ENCODE data around the gene ATRIP. TPM values are rescaled to one million over a fixed set of nuclear protein-coding genes. Genes with fewer than 3 reads are reported as not detected.
A peak's percentile ranks its signal among the peaks of the same experiment; 100 is the strongest.

ATRIP gene
- total and polyA plus RNA-seq, 2 of the 8 experiments (the other 6 are each of a cell fraction or from before 2014, with no cell fraction given), result 18.5 to 20.2 TPM

DNA sequence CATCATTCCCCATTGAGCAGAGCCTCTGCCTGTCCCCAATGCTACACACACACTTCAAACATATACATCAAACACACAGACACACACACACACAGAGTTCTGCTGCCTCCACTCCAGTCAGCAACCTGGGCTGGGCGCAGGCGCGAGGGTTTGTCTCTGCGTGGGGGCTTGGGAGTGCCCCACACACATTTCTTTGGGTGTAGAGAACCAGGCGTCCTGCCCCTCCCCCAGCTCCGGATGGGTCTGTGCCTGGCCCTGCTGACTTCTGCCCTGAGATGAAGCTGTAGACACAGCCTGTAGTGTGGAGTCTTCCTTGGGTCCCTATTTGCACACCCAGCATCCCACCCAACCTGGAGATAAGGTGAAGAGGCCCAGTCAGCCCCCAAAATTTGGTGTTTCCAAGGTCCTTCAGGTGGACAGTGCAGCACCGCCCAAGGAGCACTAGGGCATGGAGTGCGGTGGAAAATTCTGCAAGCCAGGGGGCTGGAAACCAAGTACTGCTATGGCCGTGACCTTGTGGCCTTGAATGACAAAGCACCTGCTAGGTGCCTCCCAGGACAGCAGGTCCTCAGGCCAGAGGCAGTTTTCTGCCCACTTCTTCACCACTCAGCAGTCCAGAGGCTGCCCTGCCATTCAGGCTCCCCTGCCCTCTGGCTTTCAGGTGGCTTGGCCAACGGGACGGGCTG, 47.7 kb upstream of the ATRIP start:
- peak in 1 of 2 experiments; percentile 52 for DNase-seq (ENCODE audit: low read depth in 1 of 2, low spot score in 2 of 2)
- Histone ChIP-seq H3K23me2 (ENCODE audit: low read depth, low read length) (peaks cover 2% of the 10 kb centered on the region; the same call in 1 of the 2 replicates), H3K56ac (replicated peaks; ENCODE audit: insufficient read length, low read depth, low read length) (no peak overlapping the region), H3K4ac (replicated peaks; ENCODE audit: insufficient read length, low read depth, low read length) (no peak overlapping the region), H4K91ac (replicated peaks; ENCODE audit: insufficient read length, low read length) (no peak overlapping the region), H2BK15ac (ENCODE audit: low read length) (no peak overlapping the region), H3K9ac (replicated peaks in 1 of 4; ENCODE audit: extremely low read depth in 1 of 4, low read depth in 3 of 4, low read length in 3 of 4) (no peak overlapping the region), H3K9me3 (ENCODE audit: insufficient read depth in 2 of 2, low read depth in 1 of 2, low read length in 1 of 2) (no peaks in the 10 kb centered on the region), H4K20me1 (replicated peaks in 1 of 2; ENCODE audit: control insufficient read depth in 1 of 2, insufficient read depth in 2 of 2, low read length in 2 of 2) (peaks cover 2 to 6% of the 10 kb centered on the region in 2 experiments), H3K4me3 (ENCODE audit: extremely low read depth in 1 of 4, insufficient read depth in 2 of 4, low read depth in 3 of 4, low read length in 4 of 4) (no peak overlapping the region), H2BK20ac (ENCODE audit: low read length) (no peak overlapping the region), H3K4me1 (replicated peaks in 1 of 4; ENCODE audit: control insufficient read depth in 3 of 4, insufficient read depth in 4 of 4, low read length in 3 of 4) (peaks cover 0 to 7% (median 4%) of the 10 kb centered on the region in 4 experiments; a peak in 3 of 7 replicates), H3K79me1 (ENCODE audit: low read depth, low read length) (no peaks in the 10 kb centered on the region; the same call in 1 of the 2 replicates), H3K18ac (ENCODE audit: extremely low read depth, low read length) (no peak overlapping the region), H2BK5ac (ENCODE audit: low read depth, low read length) (no peak overlapping the region), H4K5ac (ENCODE audit: insufficient read length, low read depth, low read length) (no peak overlapping the region), H3K27ac (ENCODE audit: low read depth, low read length) (no peak overlapping the region), H3K27me3 (replicated peaks in 1 of 4; ENCODE audit: control insufficient read depth in 3 of 4, extremely low read depth in 1 of 4, insufficient read depth in 3 of 4, low read length in 3 of 4) (no peaks in the 10 kb centered on the region), H3K23ac (ENCODE audit: insufficient read length) (no peak overlapping the region), H3K4me2 (ENCODE audit: insufficient read depth in 1 of 2, low read depth in 2 of 2, low read length in 2 of 2) (no peak overlapping the region), H3K36me3 (ENCODE audit: control insufficient read depth in 2 of 4, insufficient read depth in 4 of 4, low read length in 3 of 4) (peaks cover 0 to 8% (median 5%) of the 10 kb centered on the region in 4 experiments; a peak in 5 of 8 replicates), H3K79me2 (ENCODE audit: control insufficient read depth in 1 of 2, insufficient read depth in 2 of 2, low read length in 2 of 2) (no peaks in the 10 kb centered on the region), H2BK120ac (replicated peaks; ENCODE audit: low read depth, low read length) (no peak overlapping the region), H3K14ac (ENCODE audit: insufficient read length) (no peak overlapping the region), H2BK12ac (ENCODE audit: low read depth, low read length) (no peak overlapping the region), H2AK5ac (ENCODE audit: low read depth, low read length) (no peak overlapping the region), H2AFZ (ENCODE audit: low read length) (no peak overlapping the region), H4K8ac (ENCODE audit: extremely low read depth, insufficient read depth, low read length) (no peak overlapping the region; the same call in 1 of the 2 replicates)
- CTCF ChIA-PET (ENCODE audit: partially characterized antibody), result interaction anchor here (0.6 to 9.2 kb wide), 19 partner anchors 7 to 204 kb away, joined by 3 to 220 read pairs (median 10); partner anchors contain the start of genes ATRIP and PLXNB1
- 78% methylated on average over 11 of the region's 11 CpGs; no CpG with 5 or more reads in 1 of the 2 experiments for WGBS, 2 experiments (ENCODE audit: extremely low coverage in 1 of 2, insufficient coverage in 1 of 2, insufficient read length in 1 of 2, insufficient replicate concordance in 2 of 2, low coverage in 1 of 2, low lambda C conversion rate in 2 of 2, missing lambda C conversion rate in 1 of 2)
- no peak for FAIRE-seq
- POLR2A ChIA-PET (ENCODE audit: partially characterized antibody), result interaction anchor here (0.7 to 20.2 kb wide), 20 partner anchors 8 to 211 kb away, joined by 3 to 650 read pairs (median 4); partner anchors contain the start of genes CCDC51, PLXNB1, TMA7 and ZNF589
- TF ChIP-seq POLR2A (IDR thresholded peaks at IDR 0.05; ENCODE audit: control extremely low read depth in 1 of 2, low read depth in 2 of 2, low read length in 2 of 2), result peak in 1 of 2 experiments; percentile 15; a peak in 1 of 3 replicates
- no peak for TF ChIP-seq FOSL1 (IDR thresholded peaks at IDR 0.05; ENCODE audit: insufficient read depth, low read depth, low read length)
- peak; percentile 40; the same call in 1 of the 2 replicates for TF ChIP-seq POLR2AphosphoS5 (IDR thresholded peaks at IDR 0.05; ENCODE audit: low read depth, low read length)

Data from H1 (cell line).